ENCODE results near the gene GFOD1.

GFOD1 gene

DNA sequence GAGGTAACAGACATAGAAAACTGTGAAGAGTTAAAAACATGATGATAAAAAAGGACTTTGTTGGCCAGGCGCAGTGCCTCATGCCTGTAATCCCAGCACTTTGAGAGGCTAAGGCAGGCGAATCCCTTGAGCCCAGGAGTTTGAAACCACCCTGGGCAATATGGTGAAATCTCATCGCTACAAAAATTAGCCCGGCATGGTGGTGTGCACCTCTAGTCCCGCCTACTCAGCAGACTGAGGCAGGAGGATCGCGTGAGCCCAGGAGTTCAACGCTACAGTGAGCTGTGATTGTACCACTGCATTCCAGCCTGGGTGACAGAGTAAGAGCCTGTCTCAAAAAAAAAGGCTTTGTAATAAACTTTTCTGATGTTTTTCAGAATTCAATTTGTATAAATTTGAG is 60.1 kb downstream of the GFOD1 start:
- no peak for DNase-seq (ENCODE audit: low read depth in 2 of 2)

DNA sequence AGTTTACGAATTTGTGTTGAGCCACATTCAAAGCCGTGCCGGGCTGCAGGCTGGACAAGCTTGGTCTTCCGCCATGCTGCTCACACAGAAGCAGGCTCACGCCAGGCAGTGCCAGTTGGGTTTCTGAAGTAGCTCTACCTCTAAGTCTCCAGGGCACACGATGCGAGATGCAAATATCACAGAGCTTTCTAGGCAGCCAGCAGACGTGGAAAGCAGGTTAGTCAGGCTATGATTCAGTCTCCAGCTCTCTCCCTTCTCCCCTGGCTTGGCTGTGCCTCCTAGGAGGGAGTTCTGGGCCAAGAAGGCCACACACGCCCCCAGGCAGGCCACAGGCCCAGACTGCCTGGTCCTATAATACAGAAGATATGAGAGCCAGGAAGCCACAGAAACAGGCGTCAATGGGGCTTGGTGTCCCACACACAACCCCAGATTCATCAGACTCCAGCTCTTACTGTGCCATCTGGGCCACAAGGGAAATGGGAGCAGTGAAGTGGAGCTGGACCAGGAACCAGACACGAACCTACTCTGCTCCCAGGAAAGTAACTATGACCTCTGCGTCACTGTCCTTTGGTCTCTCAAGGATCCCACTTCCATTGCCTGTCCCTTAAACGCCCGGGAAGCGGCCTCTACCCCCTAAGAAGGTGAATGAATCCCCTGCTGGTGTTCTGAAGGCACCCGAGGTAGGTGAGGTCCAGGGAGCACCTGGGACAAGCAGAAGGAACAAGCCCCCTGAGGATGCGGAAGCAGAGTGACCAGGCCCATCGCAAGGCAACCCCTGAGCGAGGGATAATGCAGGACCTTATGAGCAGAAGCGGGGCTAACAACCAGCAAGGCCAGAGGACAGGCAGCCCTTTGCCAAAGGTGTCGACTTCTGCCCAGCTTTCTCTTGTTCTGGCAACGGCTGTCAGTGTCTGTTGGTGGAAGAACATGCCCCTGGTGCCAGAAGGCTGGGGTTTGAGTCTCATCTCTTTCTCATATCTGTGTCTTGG is 61.2 kb downstream of the GFOD1 start:
- peak in 1 of 2 experiments; percentile 21 for DNase-seq (ENCODE audit: low read depth in 2 of 2)

DNA sequence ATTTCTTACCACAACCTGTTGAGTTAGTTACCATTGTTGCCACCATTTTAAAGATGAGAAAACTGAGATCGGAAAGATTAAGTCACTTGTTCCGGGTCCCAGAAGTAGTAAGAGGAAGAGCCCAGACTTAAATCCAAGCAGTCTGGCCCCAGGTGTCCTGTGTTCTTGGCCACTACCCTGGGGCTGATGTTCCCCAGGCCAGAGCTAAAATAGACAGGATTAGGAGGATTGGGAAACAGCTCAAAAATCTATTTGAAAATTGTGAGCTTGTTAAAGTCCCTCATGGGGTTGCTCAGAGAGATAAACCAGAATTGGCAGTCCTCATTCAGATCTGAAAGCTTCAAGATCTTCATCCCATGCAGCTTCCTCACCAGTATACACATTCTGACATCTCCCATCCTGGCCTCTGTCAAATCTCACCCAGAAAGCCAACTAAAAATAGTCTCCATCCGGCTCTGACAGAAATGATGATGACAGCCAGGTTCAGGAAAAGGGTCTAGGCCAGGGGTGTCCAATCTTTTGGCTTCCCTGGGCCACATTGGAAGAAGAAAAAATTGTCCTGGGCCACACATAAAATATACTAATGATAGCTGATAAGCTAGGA is 62.0 kb downstream of the GFOD1 start:
- no peak for DNase-seq (ENCODE audit: low read depth in 2 of 2)

DNA sequence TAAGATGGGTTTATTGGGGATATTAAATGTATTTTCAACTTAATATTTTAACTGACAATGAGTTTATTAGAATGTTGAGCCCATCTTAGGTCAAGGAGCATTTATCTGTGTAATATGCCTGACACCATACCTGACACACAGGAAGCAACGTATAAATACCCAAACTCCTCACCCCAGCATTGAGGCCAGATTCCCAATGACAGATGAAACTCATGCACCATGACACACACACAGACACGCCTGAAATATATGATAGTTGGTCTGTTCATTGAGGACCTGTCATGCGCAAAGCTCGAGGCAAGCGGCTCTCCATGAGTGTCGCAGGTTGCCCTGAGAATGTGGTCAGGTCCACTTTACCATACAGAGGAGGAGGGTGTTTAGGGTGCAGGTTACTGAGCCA is 64.1 kb downstream of the GFOD1 start:
- DNase-seq (ENCODE audit: low read depth in 2 of 2): no peak

DNA sequence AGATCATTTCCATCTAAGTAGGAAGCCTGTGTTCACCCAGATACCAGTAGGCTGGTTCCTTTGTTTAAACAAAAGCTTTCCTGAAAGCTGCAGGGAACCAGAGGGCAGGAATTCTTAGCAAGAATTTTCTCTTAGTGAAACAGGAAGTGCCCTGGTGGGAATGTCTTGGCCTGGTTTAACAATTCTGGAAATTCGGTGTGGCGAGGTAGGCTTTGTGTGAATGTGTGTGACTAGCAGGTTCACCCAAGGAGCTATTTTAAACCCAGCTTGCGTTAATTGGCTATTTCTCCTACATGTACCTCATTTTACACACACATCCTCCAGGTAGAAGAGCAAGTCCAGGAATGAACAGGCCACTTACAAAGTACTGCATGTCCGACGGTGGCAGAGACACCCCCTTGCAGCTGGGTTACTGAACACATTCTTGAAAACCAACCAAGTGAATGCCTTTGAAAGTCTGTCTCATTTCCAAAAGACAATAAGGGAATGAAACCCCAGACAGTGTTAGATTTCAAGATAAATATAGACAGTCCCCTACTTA is 64.6 kb downstream of the GFOD1 start:
- no peak for DNase-seq (ENCODE audit: low read depth in 2 of 2)

DNA sequence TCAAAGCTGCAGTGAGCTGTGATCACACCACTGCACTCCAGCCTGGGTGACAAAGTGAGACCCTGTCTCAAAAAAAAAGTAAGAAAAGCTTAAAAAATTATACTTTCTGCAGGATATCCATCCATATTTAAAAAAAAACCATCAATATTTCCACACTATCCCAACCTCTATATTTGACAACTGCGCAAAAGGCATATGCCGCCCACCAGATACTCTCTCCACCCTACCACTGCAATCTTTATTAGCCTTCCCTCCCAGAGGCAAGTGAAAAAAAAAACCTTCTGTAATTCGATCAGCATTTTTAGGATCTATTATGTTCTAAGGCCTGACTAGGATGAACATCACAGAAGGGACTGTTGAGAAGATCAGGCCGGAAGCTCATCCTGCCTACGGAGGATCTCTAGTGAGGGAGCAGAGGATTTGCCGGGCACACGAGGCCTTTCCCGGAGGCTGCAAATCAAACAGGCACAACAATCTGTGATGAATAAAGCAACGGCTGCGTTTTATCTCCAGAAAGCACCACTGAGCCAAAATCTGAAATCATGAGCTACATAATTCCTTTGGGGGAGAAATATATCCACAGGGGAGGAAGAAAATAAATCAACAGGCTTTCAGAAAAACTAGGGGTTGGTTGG is 65.9 kb downstream of the GFOD1 start:
- no peak for DNase-seq (ENCODE audit: low read depth in 2 of 2)

DNA sequence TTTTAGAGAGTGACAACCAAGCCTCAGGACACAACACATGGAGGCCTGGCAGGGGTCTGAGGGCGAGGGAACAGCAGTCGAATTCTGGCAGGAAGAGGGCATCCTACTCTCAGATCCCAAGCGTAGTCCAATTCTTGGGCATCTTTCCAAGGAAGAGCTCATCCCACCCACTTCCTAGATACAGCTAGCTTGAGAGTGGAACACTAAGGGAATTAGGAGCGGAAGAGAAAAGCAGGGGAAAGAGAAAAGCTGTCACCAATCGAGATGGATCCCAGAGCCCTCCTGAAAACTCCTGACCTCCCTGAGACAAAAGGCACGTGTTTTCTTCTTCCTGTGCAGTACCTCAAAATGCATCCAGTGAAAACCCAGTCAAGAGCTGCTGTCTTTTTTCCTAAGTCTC is 67.1 kb downstream of the GFOD1 start:
- no peak for DNase-seq (ENCODE audit: low read depth in 2 of 2)

DNA sequence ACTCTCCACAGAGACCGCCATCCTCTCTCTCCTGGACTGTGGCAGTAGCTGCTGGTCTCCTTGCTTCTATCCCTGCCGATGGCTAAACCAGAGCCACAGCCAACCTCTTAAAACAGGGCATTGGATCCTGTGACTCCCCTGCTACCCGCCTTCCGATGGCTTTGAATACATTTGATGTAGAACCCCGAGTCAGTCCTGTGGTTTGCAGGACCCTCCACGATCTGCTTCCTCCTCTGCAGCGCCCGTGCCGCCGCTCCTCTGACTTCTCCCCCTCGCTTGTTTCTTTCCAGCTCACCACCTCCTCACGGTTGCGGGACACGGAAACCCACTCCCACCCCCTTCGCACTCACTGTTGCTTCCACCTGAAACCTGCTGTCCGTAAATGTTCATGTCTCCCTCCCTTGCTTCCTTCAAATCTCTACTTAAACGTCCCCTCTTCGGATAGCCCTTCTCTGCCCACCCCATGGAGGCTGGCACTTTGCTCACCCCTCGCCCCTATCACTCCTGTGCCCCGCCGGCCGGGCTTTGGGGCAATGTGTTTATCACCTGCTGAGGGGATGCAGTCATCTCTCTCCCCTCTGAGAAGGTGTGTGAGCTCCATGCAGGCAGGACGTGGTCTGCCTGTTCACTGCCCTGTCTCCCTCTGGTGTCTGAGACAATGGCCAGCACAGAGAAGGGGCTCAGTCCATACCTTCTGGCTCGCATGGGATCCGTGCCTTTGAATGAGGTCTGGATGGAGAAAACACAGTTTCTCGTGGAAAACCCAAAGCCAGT is 67.8 kb downstream of the GFOD1 start:
- no peak for DNase-seq (ENCODE audit: low read depth in 2 of 2)

DNA sequence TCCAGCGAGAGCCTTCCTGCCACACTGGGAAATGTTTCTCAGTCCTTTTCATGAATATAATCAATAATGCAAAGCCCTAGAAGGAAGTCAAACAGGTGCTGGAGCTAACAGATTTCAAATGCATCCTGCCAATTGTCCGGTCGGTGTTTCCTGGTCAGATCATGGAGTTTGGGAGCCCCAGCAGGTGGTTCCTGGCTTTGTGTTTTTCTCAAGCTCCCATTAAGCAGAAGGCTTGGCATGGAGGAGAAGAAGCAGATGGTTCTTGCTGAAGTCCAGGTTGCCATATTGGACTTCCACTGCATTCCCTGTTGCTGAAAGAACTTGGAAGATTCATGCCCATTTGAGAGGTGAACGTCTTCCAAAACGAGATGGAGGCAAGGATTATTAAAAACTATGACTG is 68.6 kb downstream of the GFOD1 start:
- DNase-seq (ENCODE audit: low read depth in 2 of 2): no peak

DNA sequence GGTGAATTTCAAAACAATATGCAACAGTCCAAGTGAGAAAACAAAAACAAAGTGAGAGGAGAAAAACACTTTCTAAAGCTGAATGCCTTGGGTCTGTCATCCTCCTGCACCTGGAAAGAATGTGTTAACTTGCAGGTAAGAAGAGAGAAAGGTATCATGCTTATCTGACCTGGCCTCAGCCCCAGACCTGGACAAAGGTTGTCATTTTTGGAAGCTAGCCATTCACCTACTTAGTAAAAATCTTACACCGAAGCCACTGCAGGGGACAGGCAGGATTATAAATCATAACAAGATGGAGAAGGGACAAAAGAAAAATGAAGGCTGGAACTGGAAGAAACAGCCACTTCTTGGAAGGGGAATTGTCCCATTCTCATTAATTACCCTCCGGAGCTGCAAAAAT is 69.4 kb downstream of the GFOD1 start:
- no peak for DNase-seq (ENCODE audit: low read depth in 2 of 2)

DNA sequence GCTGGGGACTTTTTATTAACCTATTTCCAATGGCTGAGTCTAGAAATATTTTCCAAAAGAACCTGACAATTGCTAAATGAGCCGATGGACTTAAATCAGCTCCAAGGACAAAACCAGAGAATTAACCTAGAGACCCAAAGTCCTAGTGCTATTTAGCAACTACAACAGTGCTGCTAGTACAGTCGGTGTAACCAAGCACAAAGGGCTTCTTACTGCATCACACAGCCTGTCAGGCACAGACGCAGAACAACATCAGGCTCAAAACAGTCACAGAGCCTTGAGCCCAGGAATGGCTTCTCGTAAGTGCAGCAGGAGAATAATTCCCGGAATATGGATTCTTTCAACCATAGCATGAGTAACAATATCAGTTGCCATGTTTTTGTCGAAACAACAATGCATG is 70.0 kb downstream of the GFOD1 start:
- no peak for DNase-seq (ENCODE audit: low read depth in 2 of 2)

DNA sequence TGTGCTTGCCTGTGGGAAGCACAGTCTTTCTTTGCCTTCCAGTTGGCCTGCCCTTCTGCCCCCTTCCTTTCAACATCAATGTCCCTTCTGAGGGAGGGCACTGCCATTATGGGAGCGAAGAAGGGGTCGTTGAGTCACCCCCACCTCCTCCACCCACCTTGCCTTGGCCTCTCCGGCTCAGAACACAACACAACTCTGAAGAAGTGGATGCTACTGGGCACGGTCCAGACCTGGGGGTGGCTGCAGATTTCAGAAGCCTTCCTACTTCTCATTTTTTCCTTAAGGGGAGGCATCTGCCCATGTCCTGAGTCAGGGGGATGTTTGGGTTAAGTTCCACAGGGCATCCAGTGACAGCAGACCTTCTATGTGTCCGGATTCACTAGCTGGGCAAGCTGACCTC is 72.1 kb downstream of the GFOD1 start:
- DNase-seq (ENCODE audit: low read depth in 2 of 2): no peak

DNA sequence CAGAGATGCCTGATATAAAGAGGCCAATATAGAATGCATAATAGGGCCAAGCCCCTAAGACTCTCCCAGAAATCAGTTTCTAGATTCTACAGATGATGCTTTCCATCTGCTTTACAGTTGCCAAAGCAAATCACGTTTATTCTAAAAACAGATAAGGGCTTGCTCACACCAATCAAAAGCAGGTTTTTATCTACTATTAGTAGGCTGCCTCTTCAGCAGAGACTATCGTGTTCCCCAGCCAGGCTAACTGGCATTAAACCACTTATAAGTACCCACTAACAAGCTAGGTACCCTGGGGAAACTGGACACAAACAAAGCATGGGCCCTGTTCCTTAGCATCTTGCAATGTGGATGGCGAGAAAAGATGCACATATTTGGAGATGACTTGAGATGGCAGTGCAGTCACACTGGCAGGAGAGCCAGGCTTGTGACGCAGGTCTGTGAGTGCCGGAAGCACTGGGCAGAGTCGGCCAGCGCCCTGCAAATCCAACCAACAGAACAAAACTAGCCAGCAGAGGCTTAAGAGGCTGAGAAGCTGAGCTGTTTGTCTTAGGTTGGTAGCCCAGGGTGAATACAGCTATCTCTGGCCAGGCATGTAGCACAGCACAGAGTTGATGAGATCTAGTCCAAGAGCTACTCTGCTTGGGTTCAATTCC is 73.4 kb downstream of the GFOD1 start:
- no peak for DNase-seq (ENCODE audit: low read depth in 2 of 2)

DNA sequence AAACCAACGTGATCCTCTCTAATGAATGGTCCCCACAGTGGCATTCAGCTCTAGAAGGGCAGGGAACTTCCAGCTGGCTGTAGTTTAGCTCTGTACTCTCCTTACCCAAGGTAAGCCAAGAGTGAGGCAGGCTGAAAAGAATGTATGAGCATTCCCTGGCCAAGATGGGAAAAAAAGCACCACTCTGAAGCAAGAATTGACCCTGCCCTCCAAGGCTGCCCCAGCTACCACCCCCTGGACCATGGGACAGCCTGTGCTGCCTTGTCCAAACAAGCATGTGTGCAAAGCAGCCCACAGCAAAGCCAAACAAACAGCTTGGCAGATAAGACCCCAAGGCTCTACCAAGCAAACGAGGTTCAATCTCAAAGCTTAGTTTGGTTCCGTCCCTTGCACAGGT is 73.9 kb downstream of the GFOD1 start:
- no peak for DNase-seq (ENCODE audit: low read depth in 2 of 2)

DNA sequence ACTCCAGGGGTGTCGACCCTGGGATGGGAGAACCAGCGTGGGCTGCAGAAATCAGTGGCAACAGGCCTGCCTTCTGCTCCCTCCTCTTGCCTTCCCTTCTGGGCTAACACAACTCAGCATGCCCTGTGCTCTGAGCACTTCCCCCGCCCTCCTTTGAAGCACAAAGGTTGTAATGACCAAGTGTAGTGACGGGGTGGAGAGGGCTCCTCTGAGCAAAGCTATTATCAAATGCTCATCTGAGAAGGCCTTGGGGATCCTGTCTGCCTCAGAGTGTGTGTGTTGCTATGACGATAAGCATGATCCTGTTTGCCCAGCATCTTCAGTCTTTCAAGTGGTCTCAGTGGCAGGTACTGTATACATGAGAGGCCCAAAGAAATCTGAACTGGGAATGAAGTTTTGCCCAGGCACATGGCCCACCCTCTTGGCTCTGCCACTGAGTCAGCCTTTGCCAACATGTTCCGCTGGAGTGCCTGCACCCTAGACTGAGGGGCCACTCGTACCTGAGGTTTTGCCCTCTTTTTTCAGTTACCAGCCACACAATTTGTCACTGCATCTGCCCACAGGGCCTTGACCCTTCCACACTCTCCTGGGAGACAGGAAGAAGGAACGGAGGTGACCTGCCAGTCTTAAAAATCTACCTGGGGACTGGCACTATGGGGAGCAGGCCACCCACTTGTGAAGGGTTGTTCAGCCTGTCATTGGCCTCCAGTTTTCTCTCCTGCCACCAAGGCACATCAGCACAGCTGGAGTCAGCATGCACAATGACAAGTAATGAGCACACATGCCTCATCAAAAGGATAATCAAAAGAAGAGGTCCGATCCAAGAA is 74.5 kb downstream of the GFOD1 start:
- DNase-seq (ENCODE audit: low read depth in 2 of 2): no peak

DNA sequence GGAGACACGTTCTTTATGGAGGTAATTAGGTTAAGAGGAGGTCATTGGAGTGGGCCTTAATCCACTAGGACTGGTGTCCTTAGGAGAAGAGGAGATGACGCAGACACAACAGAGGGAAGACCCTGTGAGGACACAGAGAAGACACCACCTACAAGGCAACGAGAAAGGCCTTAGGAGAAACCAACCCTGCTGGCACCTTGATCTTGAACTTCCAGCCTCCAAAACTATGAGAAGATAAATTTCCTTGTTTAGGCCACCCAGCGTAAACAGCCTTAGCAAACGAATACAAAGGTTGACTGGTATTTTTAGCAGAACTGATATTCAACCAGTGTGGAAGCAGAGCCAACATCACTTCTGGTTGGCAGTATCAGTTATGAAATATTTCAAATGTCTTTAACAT is 75.2 kb downstream of the GFOD1 start:
- no peak for DNase-seq (ENCODE audit: low read depth in 2 of 2)

DNA sequence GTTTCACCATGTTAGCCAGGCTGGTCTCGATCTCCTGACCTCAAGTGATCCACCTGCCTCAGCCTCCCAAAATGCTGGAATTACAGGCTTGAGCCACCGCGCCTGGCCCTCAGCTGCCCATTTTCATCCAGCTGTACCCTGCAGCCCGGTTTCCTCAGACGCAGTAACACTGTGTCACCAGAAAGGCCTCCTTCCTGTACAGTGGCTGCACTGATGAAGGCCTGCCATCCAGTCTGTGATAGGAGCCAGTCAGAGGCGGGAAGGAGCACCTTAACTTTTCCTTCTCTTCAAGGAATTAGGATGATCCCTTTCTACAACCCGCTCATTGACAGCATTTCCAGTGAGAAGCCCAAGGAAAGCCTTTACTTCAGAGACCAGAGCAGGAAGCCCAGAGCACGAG is 75.9 kb downstream of the GFOD1 start:
- DNase-seq (ENCODE audit: low read depth in 2 of 2): no peak

DNA sequence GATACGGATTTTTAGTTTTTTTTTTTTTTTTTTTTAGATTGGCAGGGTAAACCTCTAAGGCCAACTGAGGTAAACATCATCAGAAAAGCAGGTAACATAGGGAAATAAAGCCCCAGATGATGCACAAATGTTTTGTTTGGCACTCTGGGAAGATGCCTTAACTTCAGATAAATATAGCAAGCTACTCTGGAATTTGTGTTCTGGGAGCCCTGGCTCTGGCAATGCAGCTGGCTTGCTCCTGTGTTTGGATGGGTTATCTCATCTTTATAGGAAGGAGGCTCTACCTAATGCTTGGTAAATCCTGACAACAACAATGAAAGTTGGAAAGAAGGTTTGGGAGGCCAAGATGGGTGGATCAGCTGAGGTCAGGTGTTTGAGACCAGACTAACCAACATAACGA is 77.4 kb downstream of the GFOD1 start:
- no peak for DNase-seq (ENCODE audit: low read depth in 2 of 2)

DNA sequence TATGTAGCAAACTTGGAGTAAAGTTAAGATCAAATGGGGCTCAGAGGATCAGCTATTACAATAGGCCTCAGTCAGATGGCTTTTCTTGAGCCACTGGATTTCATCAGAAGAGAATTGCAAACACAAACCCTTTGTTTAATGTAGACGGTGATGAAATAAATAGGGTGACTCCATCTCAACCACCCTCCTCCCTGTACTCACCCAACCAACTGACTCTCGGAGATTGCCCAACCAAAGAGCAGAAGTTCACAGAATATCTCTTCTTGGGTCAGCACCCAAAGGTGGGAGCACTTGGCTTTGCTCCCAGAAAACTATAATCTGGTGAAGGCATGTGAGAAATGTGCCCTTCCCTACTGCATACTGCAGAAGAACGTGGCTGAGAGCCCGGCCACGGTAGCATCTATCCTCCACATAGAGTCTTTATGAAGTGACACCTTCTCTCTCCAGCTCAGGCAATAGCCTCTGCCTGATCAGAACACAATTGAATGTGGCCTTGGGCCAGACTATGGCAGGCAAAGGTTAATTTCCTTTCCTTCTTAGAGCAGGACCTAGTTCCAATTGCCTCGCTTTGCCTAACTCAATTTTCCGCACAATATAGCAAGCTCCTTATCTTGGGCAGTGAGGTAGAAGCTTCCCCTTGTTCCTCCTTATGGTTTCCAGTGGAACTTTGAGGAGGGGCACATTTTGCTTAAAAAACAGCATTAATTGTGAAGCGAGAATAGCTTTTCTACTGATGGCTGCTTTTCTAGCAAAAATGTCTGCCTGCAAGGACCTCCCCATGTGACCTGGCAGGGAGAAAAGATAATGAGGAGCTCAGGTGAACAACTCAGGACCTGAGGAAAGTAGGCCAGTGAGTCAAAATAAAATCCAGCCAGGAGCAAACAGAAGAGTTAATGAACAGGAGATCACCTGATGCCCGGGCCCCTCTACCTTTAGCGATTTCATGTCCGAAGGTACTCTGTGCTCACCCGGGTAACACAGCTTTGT is 79.4 kb downstream of the GFOD1 start:
- no peak for DNase-seq (ENCODE audit: low read depth in 2 of 2)

All from stimulated activated CD4-positive, alpha-beta T cell treated with anti-CD3 and anti-CD28 coated beads, Interleukin-12 subunit alpha, Interleukin-12 subunit beta, amount 100 ng/mL, for 24 hours (primary cell).